ENCODE measurements around the gene HEPN1. TPM values are rescaled to one million over a fixed set of nuclear protein-coding genes. Genes with fewer than 3 reads are reported as not detected.

HEPN1 gene
- total RNA-seq, 2 donors from 2014 or later: not detected

DNA sequence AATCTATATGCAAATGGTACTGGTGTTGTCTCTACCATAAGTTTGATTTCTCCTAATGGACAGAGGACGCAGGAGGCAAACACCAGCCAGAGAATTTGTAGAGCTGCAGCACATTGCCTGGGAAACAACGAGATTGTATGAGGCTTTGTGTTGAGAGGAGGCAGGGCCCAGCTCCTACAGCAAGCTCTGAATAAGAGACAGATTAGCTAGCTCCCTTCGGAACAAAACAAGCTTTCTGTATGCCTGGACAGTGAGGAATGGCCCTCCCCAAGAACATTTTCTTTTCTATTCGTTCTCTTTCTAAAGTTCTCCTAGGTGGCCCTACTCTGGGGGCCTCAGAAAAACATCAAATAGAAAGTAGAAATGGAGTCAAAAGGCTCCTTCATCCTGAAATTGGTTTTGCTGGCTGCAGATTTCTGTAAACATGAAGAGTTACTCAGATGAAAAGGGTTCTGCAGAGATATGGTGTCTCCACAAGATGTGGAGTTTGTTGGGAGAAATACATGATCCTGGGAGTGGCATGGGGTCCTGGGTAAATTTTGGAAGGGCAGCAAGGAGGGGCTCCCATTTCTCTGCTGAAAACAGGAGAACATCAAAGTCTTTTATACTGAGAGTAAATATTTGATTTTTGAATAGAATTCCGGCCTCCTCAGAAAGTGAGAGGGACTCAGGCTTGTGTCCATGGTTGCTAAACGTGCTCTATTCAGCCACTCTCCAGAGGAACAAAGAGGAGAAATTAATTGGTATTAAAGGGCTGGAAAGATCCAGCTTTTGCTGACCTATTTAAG, 23.6 kb downstream of the HEPN1 start:
- Histone ChIP-seq H3K4me3 (no peak overlapping the region), H3K27me3 (no peaks in the 10 kb centered on the region), H3K9me3 (no peaks in the 10 kb centered on the region), H3K36me3 (replicated peaks in 1 of 2; ENCODE audit: insufficient read depth in 1 of 2, low read depth in 2 of 2) (no peaks in the 10 kb centered on the region), H3K4me1 (no peaks in the 10 kb centered on the region), H3K27ac (no peak overlapping the region)
- TF ChIP-seq POLR2A (IDR thresholded peaks at IDR 0.05): no peak
- TF ChIP-seq, protein P1, sequence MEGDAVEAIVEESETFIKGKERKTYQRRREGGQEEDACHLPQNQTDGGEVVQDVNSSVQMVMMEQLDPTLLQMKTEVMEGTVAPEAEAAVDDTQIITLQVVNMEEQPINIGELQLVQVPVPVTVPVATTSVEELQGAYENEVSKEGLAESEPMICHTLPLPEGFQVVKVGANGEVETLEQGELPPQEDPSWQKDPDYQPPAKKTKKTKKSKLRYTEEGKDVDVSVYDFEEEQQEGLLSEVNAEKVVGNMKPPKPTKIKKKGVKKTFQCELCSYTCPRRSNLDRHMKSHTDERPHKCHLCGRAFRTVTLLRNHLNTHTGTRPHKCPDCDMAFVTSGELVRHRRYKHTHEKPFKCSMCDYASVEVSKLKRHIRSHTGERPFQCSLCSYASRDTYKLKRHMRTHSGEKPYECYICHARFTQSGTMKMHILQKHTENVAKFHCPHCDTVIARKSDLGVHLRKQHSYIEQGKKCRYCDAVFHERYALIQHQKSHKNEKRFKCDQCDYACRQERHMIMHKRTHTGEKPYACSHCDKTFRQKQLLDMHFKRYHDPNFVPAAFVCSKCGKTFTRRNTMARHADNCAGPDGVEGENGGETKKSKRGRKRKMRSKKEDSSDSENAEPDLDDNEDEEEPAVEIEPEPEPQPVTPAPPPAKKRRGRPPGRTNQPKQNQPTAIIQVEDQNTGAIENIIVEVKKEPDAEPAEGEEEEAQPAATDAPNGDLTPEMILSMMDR (IDR thresholded peaks at IDR 0.05): no peak
- 43 to 45% methylated on average over 6 of the region's 6 CpGs for WGBS, 2 donors
- intact Hi-C loops (cut with DNase I): no loop called here
- DNase-seq (no peak), ATAC-seq (no peak)

- H3K4me1 ChIP-seq: no peaks in the 10 kb centered on the region
- H3K27me3 ChIP-seq: no peaks in the 10 kb centered on the region
- no peaks in the 10 kb centered on the region for H3K36me3 ChIP-seq (replicated peaks in 1 of 2; ENCODE audit: insufficient read depth in 1 of 2, low read depth in 2 of 2)
- no peaks in the 10 kb centered on the region for H3K9me3 ChIP-seq
- H3K27ac ChIP-seq: no peak overlapping the region
- H3K4me3 ChIP-seq: no peak overlapping the region
- WGBS, 2 donors: 58 to 60% methylated on average over 5 of the region's 5 CpGs
- intact Hi-C loops (cut with DNase I): no loop called here
- no peak for ATAC-seq
- DNase-seq: no peak
- TF ChIP-seq POLR2A (IDR thresholded peaks at IDR 0.05): no peak
- TF ChIP-seq, protein P1 (IDR thresholded peaks at IDR 0.05): no peak
These were observed 24.2 kb downstream of the HEPN1 start for GRCh38 chr11:124943254-124943616.

GRCh38 chr11:124943741-124944140, 24.7 kb downstream of the HEPN1 start:
- intact Hi-C loops (cut with DNase I): no loop called here
- TF ChIP-seq, protein P1 (IDR thresholded peaks at IDR 0.05): no peak
- no peak for TF ChIP-seq POLR2A (IDR thresholded peaks at IDR 0.05)
- DNase-seq (no peak), ATAC-seq (no peak)
- Histone ChIP-seq H3K27me3 (no peaks in the 10 kb centered on the region), H3K4me3 (no peak overlapping the region), H3K4me1 (no peaks in the 10 kb centered on the region), H3K36me3 (replicated peaks in 1 of 2; ENCODE audit: insufficient read depth in 1 of 2, low read depth in 2 of 2) (no peaks in the 10 kb centered on the region), H3K27ac (no peak overlapping the region), H3K9me3 (no peaks in the 10 kb centered on the region)
- 37 to 46% methylated on average over 1 of the region's 1 CpG for WGBS, 2 donors

DNA sequence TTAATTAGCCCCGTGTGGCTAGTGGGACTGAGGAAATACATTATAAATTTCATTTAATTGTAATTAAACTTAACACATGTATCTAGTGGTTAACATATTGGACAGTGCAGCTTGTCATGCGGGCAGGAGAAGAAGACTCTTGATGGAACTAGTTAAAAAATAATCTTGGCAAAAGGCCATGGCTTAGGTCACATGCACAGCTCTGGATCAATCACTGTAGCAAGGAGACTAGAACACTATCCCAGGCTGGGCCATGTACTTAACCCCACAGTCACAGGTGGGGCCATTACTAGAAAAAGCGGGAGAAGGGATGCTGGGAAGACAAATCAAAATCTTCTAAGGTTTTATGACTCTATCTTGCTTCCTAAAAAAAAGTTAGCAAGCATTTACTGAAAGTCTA, 25.5 kb downstream of the HEPN1 start:
- intact Hi-C loops (cut with DNase I): no loop called here
- H3K27me3 ChIP-seq: no peaks in the 10 kb centered on the region
- ATAC-seq (no peak), DNase-seq (no peak)
- TF ChIP-seq POLR2A (IDR thresholded peaks at IDR 0.05): no peak
- TF ChIP-seq, protein P1 (IDR thresholded peaks at IDR 0.05): no peak
- no peaks in the 10 kb centered on the region for H3K9me3 ChIP-seq
- H3K36me3 ChIP-seq (replicated peaks in 1 of 2; ENCODE audit: insufficient read depth in 1 of 2, low read depth in 2 of 2): no peaks in the 10 kb centered on the region
- no peak overlapping the region for H3K27ac ChIP-seq
- WGBS, 2 donors: 51 to 62% methylated on average over 3 of the region's 3 CpGs
- H3K4me3 ChIP-seq: no peak overlapping the region
- H3K4me1 ChIP-seq: no peaks in the 10 kb centered on the region

DNA sequence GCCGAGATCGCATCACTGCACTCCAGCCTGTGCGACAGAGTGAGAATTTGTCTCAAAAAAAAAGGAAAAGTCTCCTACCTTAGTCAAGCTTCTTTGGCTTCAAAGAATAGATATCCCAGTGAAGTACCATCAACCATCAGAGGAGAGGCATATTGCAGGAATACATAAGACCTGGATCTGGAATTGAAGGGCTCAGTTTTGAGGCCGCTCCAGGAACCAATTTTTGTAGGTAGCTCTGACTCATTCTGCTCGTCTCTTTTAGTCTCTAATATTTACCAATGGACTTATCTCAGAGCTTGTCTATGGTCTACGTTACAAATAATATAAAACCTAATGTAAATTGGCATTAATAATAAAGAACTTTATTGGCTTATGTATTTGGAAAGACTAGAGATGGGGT, 26.8 kb downstream of the HEPN1 start:
- H3K27ac ChIP-seq: no peak overlapping the region
- DNase-seq: no peak
- no peak overlapping the region for H3K4me3 ChIP-seq
- intact Hi-C loops (cut with DNase I): no loop called here
- H3K9me3 ChIP-seq: no peaks in the 10 kb centered on the region
- ATAC-seq: no peak
- TF ChIP-seq, protein P1 (IDR thresholded peaks at IDR 0.05): no peak
- TF ChIP-seq POLR2A (IDR thresholded peaks at IDR 0.05): no peak
- no peaks in the 10 kb centered on the region for H3K27me3 ChIP-seq
- WGBS, 2 donors: 78 to 83% methylated on average over 6 of the region's 6 CpGs
- H3K36me3 ChIP-seq (replicated peaks in 1 of 2; ENCODE audit: insufficient read depth in 1 of 2, low read depth in 2 of 2): no peaks in the 10 kb centered on the region
- H3K4me1 ChIP-seq: no peaks in the 10 kb centered on the region
